PC-3 (cell line): ENCODE measurements around the gene SMIM7.
"Not testable (repeated sequence)": the region's sequence is repeated elsewhere in the genome, so short reads cannot be mapped to it uniquely, and the experiment has no call there.

Experiments
- EZH2 ChIP-seq: fragments of 300-600 bp; sonication (generic); IDR thresholded peaks from one replicate; pipeline ENCODE4 v1.6.1; 2017; ENCODE audit warnings: antibody characterized with exemption, mild to moderate bottlenecking, low read length; ENCODE audit not compliant: unreplicated experiment
- EZH2phosphoT487 ChIP-seq: fragments of 300-600 bp; sonication (generic); IDR thresholded peaks from 2 replicates; pipeline ENCODE4 v1.6.1; 2018; ENCODE audit warnings: mild to moderate bottlenecking, antibody characterized with exemption, low read length, borderline replicate concordance
- TF ChIP-seq, protein P1 (sequence below): fragments of 300-600 bp; sonication (generic); conservative IDR thresholded peaks from 2 replicates; pipeline ENCODE4 v1.5.1; 2017; ENCODE audit warnings: antibody characterized with exemption, low read depth, mild to moderate bottlenecking, low read length

DNA sequence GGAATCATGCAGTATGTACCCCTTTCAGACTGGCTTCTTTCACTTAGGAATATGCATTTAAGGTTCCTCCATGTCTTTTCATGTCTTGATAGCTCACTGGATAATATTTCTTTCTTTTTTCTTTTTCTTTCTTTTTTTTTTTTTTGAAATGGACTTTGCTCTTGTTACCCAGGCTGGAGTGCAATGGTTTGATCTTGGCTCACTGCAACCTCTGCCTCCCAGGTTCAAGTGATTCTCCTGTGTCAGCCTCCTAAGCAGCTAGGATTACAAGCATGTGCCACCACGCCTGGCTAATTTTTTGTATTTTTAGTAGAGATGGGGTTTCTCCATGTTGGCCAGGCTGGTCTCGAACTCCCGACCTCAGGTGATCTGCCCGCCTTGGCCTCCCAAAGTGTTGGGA lies 8.8 kb upstream of the SMIM7 start:
- TF ChIP-seq, protein P1, sequence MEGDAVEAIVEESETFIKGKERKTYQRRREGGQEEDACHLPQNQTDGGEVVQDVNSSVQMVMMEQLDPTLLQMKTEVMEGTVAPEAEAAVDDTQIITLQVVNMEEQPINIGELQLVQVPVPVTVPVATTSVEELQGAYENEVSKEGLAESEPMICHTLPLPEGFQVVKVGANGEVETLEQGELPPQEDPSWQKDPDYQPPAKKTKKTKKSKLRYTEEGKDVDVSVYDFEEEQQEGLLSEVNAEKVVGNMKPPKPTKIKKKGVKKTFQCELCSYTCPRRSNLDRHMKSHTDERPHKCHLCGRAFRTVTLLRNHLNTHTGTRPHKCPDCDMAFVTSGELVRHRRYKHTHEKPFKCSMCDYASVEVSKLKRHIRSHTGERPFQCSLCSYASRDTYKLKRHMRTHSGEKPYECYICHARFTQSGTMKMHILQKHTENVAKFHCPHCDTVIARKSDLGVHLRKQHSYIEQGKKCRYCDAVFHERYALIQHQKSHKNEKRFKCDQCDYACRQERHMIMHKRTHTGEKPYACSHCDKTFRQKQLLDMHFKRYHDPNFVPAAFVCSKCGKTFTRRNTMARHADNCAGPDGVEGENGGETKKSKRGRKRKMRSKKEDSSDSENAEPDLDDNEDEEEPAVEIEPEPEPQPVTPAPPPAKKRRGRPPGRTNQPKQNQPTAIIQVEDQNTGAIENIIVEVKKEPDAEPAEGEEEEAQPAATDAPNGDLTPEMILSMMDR: not testable (repeated sequence)
- not testable (repeated sequence) for TF ChIP-seq EZH2, EZH2phosphoT487
